ENCODE results near the gene IL13RA1. TPM values are rescaled to one million over a fixed set of nuclear protein-coding genes. Genes with fewer than 3 reads are reported as not detected.

The IL13RA1 gene
- total and polyA plus RNA-seq, 2 of the 13 experiments (the other 11 are each of a cell fraction or from before 2014, with no cell fraction given) = 56.6 to 73.5 TPM

GRCh38 chrX:118698516-118699170 is 28.8 kb upstream of the IL13RA1 start:
- BruUV-seq (replicated peaks) = no TSS peak
- 3% methylated on average over 4 of the region's 5 CpGs for WGBS (ENCODE audit: low lambda C conversion rate)
- DNase-seq (ENCODE audit: low spot score) = no peak
- H3K9me3 ChIP-seq (ENCODE audit: low read length) = no peaks in the 10 kb centered on the region
- H3K27me3 ChIP-seq (ENCODE audit: control insufficient read depth in 1 of 2, insufficient read depth in 2 of 2, low read length in 2 of 2) = no peaks in the 10 kb centered on the region
- no peaks in the 10 kb centered on the region for H3K79me2 ChIP-seq (ENCODE audit: insufficient read depth, low read length)
- no peaks in the 10 kb centered on the region for H3K36me3 ChIP-seq (replicated peaks in 1 of 2; ENCODE audit: control insufficient read depth in 1 of 2, insufficient read depth in 2 of 2, low read length in 2 of 2)
- no peaks in the 10 kb centered on the region for H4K20me1 ChIP-seq (ENCODE audit: insufficient read depth, low read length)
- ATAC-seq = no peak
- no peak for TF ChIP-seq RFX5 (IDR thresholded peaks at IDR 0.05; ENCODE audit: low read depth, low read length)
- no peak for TF ChIP-seq SPEN (CRISPR knock-in tag; IDR thresholded peaks at IDR 0.05; ENCODE audit: low read depth)
- TF ChIP-seq ZFAT (CRISPR knock-in tag; conservative IDR thresholded peaks at IDR 0.05) = no peak
- TF ChIP-seq ZNF20 (CRISPR knock-in tag; IDR thresholded peaks at IDR 0.05) = no peak
- no peak for TF ChIP-seq JDP2 (CRISPR knock-in tag; IDR thresholded peaks at IDR 0.05; ENCODE audit: borderline replicate concordance)
- no peak for TF ChIP-seq ZBTB3 (CRISPR knock-in tag; IDR thresholded peaks at IDR 0.05; ENCODE audit: borderline replicate concordance, low read depth)
- no peak for TF ChIP-seq BCL3 (CRISPR knock-in tag; IDR thresholded peaks at IDR 0.05)
- no peak for TF ChIP-seq RBFOX2 (IDR thresholded peaks at IDR 0.05; ENCODE audit: low read depth, low read length)
- no peak for TF ChIP-seq ARNT (IDR thresholded peaks at IDR 0.05)
- TF ChIP-seq DNMT1 (CRISPR knock-in tag; IDR thresholded peaks at IDR 0.05) = no peak
- TF ChIP-seq ZNF24 (IDR thresholded peaks at IDR 0.05) = no peak
- no peak for TF ChIP-seq RXRB (CRISPR knock-in tag; IDR thresholded peaks at IDR 0.05; ENCODE audit: borderline replicate concordance)
- TF ChIP-seq ZBTB42 (CRISPR knock-in tag; IDR thresholded peaks at IDR 0.05) = no peak
- TF ChIP-seq HES4 (CRISPR knock-in tag; IDR thresholded peaks at IDR 0.05; ENCODE audit: borderline replicate concordance) = no peak
- TF ChIP-seq MATR3 (CRISPR knock-in tag; IDR thresholded peaks at IDR 0.05) = no peak
- TF ChIP-seq ELK4 (CRISPR knock-in tag; IDR thresholded peaks at IDR 0.05; ENCODE audit: borderline replicate concordance) = no peak
- no peak for TF ChIP-seq SAFB2 (CRISPR knock-in tag; IDR thresholded peaks at IDR 0.05; ENCODE audit: borderline replicate concordance, low read depth)
- no peak for TF ChIP-seq HOXA9 (CRISPR knock-in tag; IDR thresholded peaks at IDR 0.05; ENCODE audit: borderline replicate concordance)
- no peak for TF ChIP-seq ZNF552 (CRISPR knock-in tag; IDR thresholded peaks at IDR 0.05; ENCODE audit: borderline replicate concordance)
- no peak overlapping the region for H2AFZ ChIP-seq (ENCODE audit: low read length)
- POLR2A ChIA-PET = no interaction called here
- CTCF ChIA-PET (ENCODE audit: low intra/inter-chr PET ratio, low total read pairs) = no interaction called here
- H3K4me1 ChIP-seq (ENCODE audit: insufficient read depth, low read length) = peaks cover 11% of the 10 kb centered on the region
- H3K4me2 ChIP-seq (ENCODE audit: low read depth, low read length) = no peak overlapping the region
- intact Hi-C loops (cut with micrococcal nuclease; ENCODE audit: unreplicated experiment) (no loop called here), in situ Hi-C loops (cut with HindIII; ENCODE audit: extremely low pct_ligation_motif_present, low pct_unique_long_range_greater_than_20kb) (no loop called here)
- no peak overlapping the region for H3K4me3 ChIP-seq (replicated peaks in 1 of 3; ENCODE audit: insufficient read depth in 1 of 3, low read depth in 2 of 3, low read length in 3 of 3)
- no peak for FAIRE-seq
- no peak overlapping the region for H3K9ac ChIP-seq (ENCODE audit: insufficient read depth, low read depth, low read length)
- H3K27ac ChIP-seq (ENCODE audit: extremely low read length, insufficient read depth, low read length) = no peak overlapping the region
